WTC11 (cell line): ENCODE measurements around the gene STBD1. TPM values are rescaled to one million over a fixed set of nuclear protein-coding genes. Genes with fewer than 3 reads are reported as not detected.

Source experiments
- ATAC-seq: fragments of 200-7000 bp; cut with Tn5 transposase; 2 replicates; pipeline ENCODE4 v1.10.0; 2021; ENCODE audit warnings: mild to moderate bottlenecking, moderate library complexity
- CTCF ChIA-PET: fragments of 300-600 bp; sonication (Branson Sonifier 250); formaldehyde crosslinking; loops from one replicate; lab custom pipeline; 2021; ENCODE audit warnings: antibody characterized with exemption; lab: Charles Lee
- POLR2A ChIA-PET: fragments of 350-600 bp; sonication (Branson Sonifier 250); formaldehyde crosslinking; loops from one replicate; lab custom pipeline; 2021; ENCODE audit warnings: antibody characterized with exemption; lab: Charles Lee
- DNase-seq: peaks from one replicate; pipeline ENCODE4 v3.0.0; 2021; ENCODE audit warnings: low spot score
- H3K27ac Mint-ChIP-seq: 2 replicates; pipeline ENCODE4 v1.8.0; 2021; ENCODE audit warnings: mixed read lengths
- H3K27me3 Mint-ChIP-seq: 2 replicates; pipeline ENCODE4 v1.8.0; 2021; ENCODE audit warnings: low read depth, mild to moderate bottlenecking, moderate library complexity, mixed read lengths
- H3K36me3 Mint-ChIP-seq: 2 replicates; pipeline ENCODE4 v1.8.0; 2021; ENCODE audit warnings: mixed read lengths
- H3K4me1 Mint-ChIP-seq: 2 replicates; pipeline ENCODE4 v1.8.0; 2022; ENCODE audit warnings: mixed read lengths
- H3K4me3 Mint-ChIP-seq: 2 replicates; pipeline ENCODE4 v1.8.0; 2021; ENCODE audit warnings: mild to moderate bottlenecking, moderate library complexity, mixed read lengths
- H3K9me3 Mint-ChIP-seq: 2 replicates; pipeline ENCODE4 v1.8.0; 2021; ENCODE audit warnings: mixed read lengths
- CBFB ChIP-seq: sonication (generic); formaldehyde crosslinking; IDR thresholded peaks from 2 replicates; pipeline ENCODE4 v1.8.1; 2022; ENCODE audit warnings: mild to moderate bottlenecking, low read depth, missing genetic modification reagents
- CREB1 ChIP-seq: sonication (generic); formaldehyde crosslinking; IDR thresholded peaks from 2 replicates; pipeline ENCODE4 v1.8.0; 2023; ENCODE audit warnings: mild to moderate bottlenecking, missing genetic modification reagents
- EMX1 ChIP-seq: fragments of 250-450 bp; sonication (Bioruptor Pico); IDR thresholded peaks from 2 replicates; pipeline ENCODE4 v1.8.0; 2021; ENCODE audit warnings: mild to moderate bottlenecking
- ETV6 ChIP-seq: sonication (generic); formaldehyde crosslinking; IDR thresholded peaks from 2 replicates; pipeline ENCODE4 v1.8.1; 2022; ENCODE audit warnings: mild to moderate bottlenecking, missing genetic modification reagents
- FOXP1 ChIP-seq: sonication (generic); formaldehyde crosslinking; IDR thresholded peaks from 2 replicates; pipeline ENCODE4 v1.8.0; 2022; ENCODE audit warnings: missing genetic modification reagents, mild to moderate bottlenecking, moderate library complexity, borderline replicate concordance
- NFATC4 ChIP-seq: fragments of 250-450 bp; sonication (Bioruptor Pico); IDR thresholded peaks from 2 replicates; pipeline ENCODE4 v1.9.0; 2021; ENCODE audit warnings: mild to moderate bottlenecking
- NR2C2 ChIP-seq: sonication (generic); formaldehyde crosslinking; IDR thresholded peaks from 2 replicates; pipeline ENCODE4 v1.8.0; 2022; ENCODE audit warnings: mild to moderate bottlenecking, missing genetic modification reagents
- OVOL2 ChIP-seq: fragments of 250-450 bp; sonication (Bioruptor Pico); IDR thresholded peaks from 2 replicates; pipeline ENCODE4 v1.9.0; 2021; ENCODE audit warnings: mild to moderate bottlenecking, borderline replicate concordance
- TEAD1 ChIP-seq: sonication (generic); formaldehyde crosslinking; IDR thresholded peaks from 2 replicates; pipeline ENCODE4 v1.8.0; 2022; ENCODE audit warnings: mild to moderate bottlenecking, missing genetic modification reagents
- ZNF121 ChIP-seq: sonication (generic); formaldehyde crosslinking; IDR thresholded peaks from 2 replicates; pipeline ENCODE4 v1.8.0; 2023; ENCODE audit warnings: missing genetic modification reagents
- ZNF138 ChIP-seq: sonication (generic); formaldehyde crosslinking; conservative IDR thresholded peaks from 2 replicates; pipeline ENCODE4 v1.8.1; 2022; ENCODE audit warnings: mild to moderate bottlenecking, moderate library complexity, missing genetic modification reagents
- ZNF219 ChIP-seq: sonication (generic); formaldehyde crosslinking; IDR thresholded peaks from 2 replicates; pipeline ENCODE4 v1.8.0; 2023; ENCODE audit warnings: missing genetic modification reagents, mild to moderate bottlenecking, borderline replicate concordance
- total RNA-seq: library from RNA; stranded (reverse); gene quantifications from 3 replicates; pipeline ENCODE4 v1.2.3, GENCODE V29; 2021
- TF ChIP-seq, protein P1 (sequence below): sonication (generic); formaldehyde crosslinking; IDR thresholded peaks from 2 replicates; pipeline ENCODE4 v1.8.0; 2022; ENCODE audit warnings: mild to moderate bottlenecking, missing genetic modification reagents
- TF ChIP-seq, protein P2 (sequence below): sonication (generic); formaldehyde crosslinking; IDR thresholded peaks from 2 replicates; pipeline ENCODE4 v1.8.0; 2022; ENCODE audit warnings: mild to moderate bottlenecking, missing genetic modification reagents
- TF ChIP-seq, protein P3 (sequence below): fragments of 250-450 bp; sonication (Bioruptor Pico); IDR thresholded peaks from 2 replicates; pipeline ENCODE4 v1.9.0; 2021; ENCODE audit warnings: moderate library complexity, mild to moderate bottlenecking, inconsistent platforms, borderline replicate concordance
- TF ChIP-seq, protein P4 (sequence below): sonication (generic); formaldehyde crosslinking; IDR thresholded peaks from 2 replicates; pipeline ENCODE4 v1.8.0; 2023; ENCODE audit warnings: mild to moderate bottlenecking, missing genetic modification reagents
- TF ChIP-seq, protein P5 (sequence below): sonication (generic); formaldehyde crosslinking; IDR thresholded peaks from 2 replicates; pipeline ENCODE4 v1.8.1; 2023; ENCODE audit warnings: mild to moderate bottlenecking, missing genetic modification reagents
- TF ChIP-seq, protein P6 (sequence below): sonication (generic); formaldehyde crosslinking; conservative IDR thresholded peaks from 2 replicates; pipeline ENCODE4 v1.8.1; 2022; ENCODE audit warnings: mild to moderate bottlenecking, missing genetic modification reagents

STBD1 gene
- total RNA-seq, 1 experiment from 2014 or later, result 1.4 TPM

DNA sequence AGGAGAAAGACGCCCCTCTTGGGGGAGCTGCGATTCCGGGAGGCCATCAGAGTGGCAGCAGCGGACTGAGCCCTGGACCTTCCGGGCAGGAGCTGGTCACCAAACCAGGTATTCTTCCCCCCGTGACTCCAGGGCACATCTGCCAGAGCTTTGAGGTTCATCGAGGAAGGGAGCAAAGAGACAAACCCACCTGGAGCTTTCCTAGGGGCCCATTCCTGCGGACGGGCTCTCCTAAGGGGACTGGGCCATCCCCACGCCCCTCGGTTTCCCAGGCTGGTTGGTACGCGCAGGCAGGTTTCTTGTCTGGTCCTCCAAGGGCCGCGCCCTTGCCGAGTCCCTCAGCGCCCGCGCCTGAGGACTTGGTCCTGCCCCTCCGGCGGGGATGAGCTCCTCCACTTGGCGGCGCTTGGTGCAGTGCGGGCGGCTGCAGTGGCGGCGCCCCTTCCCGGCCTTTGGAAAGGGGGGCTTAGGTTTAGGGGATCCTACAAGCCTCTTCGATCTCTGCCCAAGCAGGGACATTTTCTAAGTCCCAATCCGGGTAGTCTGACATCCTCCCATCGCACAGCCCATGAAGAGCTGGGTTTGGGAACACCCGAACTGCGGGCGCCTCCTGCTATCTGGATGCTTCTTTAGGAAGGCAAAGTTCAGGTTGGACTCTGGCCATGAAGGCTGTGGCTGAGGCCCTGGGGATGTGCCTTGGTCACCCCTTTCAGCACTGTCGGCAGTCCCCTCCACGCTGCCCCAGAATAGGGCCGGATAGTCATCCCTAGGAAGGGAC is 538 bp downstream of the STBD1 start:
- DNase-seq (peak; percentile 76), ATAC-seq (peak; percentile 77)
- ChIA-PET CTCF (interaction anchor here (0.6 to 3.0 kb wide), 12 partner anchors 28 to 411 kb away, joined by 3 to 46 read pairs (median 3); partner anchors contain the start of gene SHROOM3), POLR2A (interaction anchor here (0.6 to 1.3 kb wide), 2 partner anchors 27 to 72 kb away, joined by 3 read pairs; no protein-coding TSS in a partner anchor)
- TF ChIP-seq, protein P1, sequence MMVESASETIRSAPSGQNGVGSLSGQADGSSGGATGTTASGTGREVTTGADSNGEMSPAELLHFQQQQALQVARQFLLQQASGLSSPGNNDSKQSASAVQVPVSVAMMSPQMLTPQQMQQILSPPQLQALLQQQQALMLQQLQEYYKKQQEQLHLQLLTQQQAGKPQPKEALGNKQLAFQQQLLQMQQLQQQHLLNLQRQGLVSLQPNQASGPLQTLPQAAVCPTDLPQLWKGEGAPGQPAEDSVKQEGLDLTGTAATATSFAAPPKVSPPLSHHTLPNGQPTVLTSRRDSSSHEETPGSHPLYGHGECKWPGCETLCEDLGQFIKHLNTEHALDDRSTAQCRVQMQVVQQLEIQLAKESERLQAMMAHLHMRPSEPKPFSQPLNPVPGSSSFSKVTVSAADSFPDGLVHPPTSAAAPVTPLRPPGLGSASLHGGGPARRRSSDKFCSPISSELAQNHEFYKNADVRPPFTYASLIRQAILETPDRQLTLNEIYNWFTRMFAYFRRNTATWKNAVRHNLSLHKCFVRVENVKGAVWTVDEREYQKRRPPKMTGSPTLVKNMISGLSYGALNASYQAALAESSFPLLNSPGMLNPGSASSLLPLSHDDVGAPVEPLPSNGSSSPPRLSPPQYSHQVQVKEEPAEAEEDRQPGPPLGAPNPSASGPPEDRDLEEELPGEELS, result peak; percentile 42; the same call in 1 of the 2 replicates
- no peak for TF ChIP-seq FOXP1
- H3K36me3 Mint-ChIP-seq, result peaks cover 7% of the 10 kb centered on the region; the same call in 1 of the 2 replicates
- no peaks in the 10 kb centered on the region for H3K9me3 Mint-ChIP-seq
- H3K4me3 Mint-ChIP-seq, result peak overlapping the region; percentile 84
- H3K27ac Mint-ChIP-seq, result no peak overlapping the region
- peaks cover 33% of the 10 kb centered on the region for H3K27me3 Mint-ChIP-seq
- peaks cover 12% of the 10 kb centered on the region for H3K4me1 Mint-ChIP-seq

DNA sequence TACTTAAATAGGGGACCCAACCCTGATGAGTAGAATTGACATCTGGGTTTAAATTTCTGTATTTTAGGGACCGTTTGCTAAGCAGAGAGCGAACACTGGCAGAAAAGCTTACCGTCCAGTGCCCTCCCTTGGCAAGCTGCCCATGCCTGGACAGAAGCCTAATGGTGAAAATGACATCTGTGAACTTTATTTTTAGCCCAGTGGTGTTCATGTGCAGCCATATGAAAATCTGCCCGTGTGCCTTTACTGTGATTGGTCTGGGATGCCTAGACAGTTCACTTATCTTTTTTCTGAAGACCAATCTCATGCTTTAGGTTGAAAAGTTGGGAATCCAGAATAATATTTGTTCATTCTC is 1.1 kb downstream of the STBD1 start:
- ATAC-seq (no peak), DNase-seq (no peak)
- Mint-ChIP-seq H3K4me3 (peak overlapping the region; percentile 84), H3K4me1 (peaks cover 12% of the 10 kb centered on the region), H3K27me3 (peaks cover 33% of the 10 kb centered on the region), H3K9me3 (no peaks in the 10 kb centered on the region), H3K27ac (no peak overlapping the region), H3K36me3 (peaks cover 7% of the 10 kb centered on the region; the same call in 1 of the 2 replicates)
- ChIA-PET CTCF (interaction anchor here (0.6 to 3.0 kb wide), 10 partner anchors 29 to 582 kb away, joined by 3 to 46 read pairs (median 4); partner anchors contain the start of gene SHROOM3), POLR2A (no interaction called here)
- TF ChIP-seq, protein P2, sequence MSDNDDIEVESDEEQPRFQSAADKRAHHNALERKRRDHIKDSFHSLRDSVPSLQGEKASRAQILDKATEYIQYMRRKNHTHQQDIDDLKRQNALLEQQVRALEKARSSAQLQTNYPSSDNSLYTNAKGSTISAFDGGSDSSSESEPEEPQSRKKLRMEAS (CRISPR knock-in tag), result 0 out of 2 replicates have a peak, but pooled peaks have one; percentile 5
- TF ChIP-seq NR2C2 (CRISPR knock-in tag), result no peak

DNA sequence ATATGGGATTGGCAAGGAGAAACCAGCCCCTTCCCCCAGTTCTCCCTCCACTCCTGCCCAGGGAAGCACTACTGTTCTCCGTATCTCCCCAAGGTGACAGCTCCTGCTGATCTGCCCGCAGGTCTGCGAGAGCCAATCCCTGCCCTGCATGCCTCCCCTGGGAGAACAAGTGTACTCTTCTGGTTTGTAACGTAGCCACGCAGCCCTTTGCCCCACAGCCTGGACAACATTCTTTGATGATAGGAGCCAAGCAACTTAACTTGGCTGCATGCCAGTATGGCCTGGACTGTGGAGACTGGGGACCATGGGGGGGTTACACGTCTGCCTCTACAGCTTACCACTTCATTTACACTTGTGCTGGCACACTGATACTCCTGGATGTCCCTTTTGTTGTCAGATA is 2.0 kb downstream of the STBD1 start:
- peak overlapping the region; percentile 38; the same call in 1 of the 2 replicates for H3K4me3 Mint-ChIP-seq
- POLR2A ChIA-PET, result no interaction called here
- DNase-seq, result no peak
- no peaks in the 10 kb centered on the region for H3K9me3 Mint-ChIP-seq
- H3K27ac Mint-ChIP-seq, result no peak overlapping the region
- CTCF ChIA-PET, result interaction anchor here (0.6 to 1.2 kb wide), 3 partner anchors 109 to 475 kb away, joined by 3 to 4 read pairs (median 4); no protein-coding TSS in a partner anchor
- peaks cover 12% of the 10 kb centered on the region for H3K4me1 Mint-ChIP-seq
- peaks cover 7% of the 10 kb centered on the region; the same call in 1 of the 2 replicates for H3K36me3 Mint-ChIP-seq
- TF ChIP-seq, protein P3, sequence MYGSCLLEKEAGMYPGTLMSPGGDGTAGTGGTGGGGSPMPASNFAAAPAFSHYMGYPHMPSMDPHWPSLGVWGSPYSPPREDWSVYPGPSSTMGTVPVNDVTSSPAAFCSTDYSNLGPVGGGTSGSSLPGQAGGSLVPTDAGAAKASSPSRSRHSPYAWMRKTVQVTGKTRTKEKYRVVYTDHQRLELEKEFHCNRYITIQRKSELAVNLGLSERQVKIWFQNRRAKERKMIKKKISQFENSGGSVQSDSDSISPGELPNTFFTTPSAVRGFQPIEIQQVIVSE (CRISPR knock-in tag), result no peak
- TF ChIP-seq ZNF219 (CRISPR knock-in tag) (no peak), ETV6 (CRISPR knock-in tag) (no peak), OVOL2 (CRISPR knock-in tag) (no peak), CBFB (CRISPR knock-in tag) (no peak), CREB1 (CRISPR knock-in tag) (no peak), EMX1 (no peak), ZNF121 (CRISPR knock-in tag) (no peak), NFATC4 (CRISPR knock-in tag) (no peak), ZNF138 (CRISPR knock-in tag) (no peak), TEAD1 (CRISPR knock-in tag) (no peak)
- TF ChIP-seq, protein P4, sequence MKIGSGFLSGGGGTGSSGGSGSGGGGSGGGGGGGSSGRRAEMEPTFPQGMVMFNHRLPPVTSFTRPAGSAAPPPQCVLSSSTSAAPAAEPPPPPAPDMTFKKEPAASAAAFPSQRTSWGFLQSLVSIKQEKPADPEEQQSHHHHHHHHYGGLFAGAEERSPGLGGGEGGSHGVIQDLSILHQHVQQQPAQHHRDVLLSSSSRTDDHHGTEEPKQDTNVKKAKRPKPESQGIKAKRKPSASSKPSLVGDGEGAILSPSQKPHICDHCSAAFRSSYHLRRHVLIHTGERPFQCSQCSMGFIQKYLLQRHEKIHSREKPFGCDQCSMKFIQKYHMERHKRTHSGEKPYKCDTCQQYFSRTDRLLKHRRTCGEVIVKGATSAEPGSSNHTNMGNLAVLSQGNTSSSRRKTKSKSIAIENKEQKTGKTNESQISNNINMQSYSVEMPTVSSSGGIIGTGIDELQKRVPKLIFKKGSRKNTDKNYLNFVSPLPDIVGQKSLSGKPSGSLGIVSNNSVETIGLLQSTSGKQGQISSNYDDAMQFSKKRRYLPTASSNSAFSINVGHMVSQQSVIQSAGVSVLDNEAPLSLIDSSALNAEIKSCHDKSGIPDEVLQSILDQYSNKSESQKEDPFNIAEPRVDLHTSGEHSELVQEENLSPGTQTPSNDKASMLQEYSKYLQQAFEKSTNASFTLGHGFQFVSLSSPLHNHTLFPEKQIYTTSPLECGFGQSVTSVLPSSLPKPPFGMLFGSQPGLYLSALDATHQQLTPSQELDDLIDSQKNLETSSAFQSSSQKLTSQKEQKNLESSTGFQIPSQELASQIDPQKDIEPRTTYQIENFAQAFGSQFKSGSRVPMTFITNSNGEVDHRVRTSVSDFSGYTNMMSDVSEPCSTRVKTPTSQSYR (CRISPR knock-in tag), result no peak
- TF ChIP-seq, protein P5, sequence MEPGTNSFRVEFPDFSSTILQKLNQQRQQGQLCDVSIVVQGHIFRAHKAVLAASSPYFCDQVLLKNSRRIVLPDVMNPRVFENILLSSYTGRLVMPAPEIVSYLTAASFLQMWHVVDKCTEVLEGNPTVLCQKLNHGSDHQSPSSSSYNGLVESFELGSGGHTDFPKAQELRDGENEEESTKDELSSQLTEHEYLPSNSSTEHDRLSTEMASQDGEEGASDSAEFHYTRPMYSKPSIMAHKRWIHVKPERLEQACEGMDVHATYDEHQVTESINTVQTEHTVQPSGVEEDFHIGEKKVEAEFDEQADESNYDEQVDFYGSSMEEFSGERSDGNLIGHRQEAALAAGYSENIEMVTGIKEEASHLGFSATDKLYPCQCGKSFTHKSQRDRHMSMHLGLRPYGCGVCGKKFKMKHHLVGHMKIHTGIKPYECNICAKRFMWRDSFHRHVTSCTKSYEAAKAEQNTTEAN, result no peak
- TF ChIP-seq, protein P6, sequence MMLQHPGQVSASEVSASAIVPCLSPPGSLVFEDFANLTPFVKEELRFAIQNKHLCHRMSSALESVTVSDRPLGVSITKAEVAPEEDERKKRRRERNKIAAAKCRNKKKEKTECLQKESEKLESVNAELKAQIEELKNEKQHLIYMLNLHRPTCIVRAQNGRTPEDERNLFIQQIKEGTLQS, result no peak
- ATAC-seq, result no peak
- H3K27me3 Mint-ChIP-seq, result peaks cover 33% of the 10 kb centered on the region
